Measurements from ENCODE around the gene PRSS2.

PRSS2 gene

DNA sequence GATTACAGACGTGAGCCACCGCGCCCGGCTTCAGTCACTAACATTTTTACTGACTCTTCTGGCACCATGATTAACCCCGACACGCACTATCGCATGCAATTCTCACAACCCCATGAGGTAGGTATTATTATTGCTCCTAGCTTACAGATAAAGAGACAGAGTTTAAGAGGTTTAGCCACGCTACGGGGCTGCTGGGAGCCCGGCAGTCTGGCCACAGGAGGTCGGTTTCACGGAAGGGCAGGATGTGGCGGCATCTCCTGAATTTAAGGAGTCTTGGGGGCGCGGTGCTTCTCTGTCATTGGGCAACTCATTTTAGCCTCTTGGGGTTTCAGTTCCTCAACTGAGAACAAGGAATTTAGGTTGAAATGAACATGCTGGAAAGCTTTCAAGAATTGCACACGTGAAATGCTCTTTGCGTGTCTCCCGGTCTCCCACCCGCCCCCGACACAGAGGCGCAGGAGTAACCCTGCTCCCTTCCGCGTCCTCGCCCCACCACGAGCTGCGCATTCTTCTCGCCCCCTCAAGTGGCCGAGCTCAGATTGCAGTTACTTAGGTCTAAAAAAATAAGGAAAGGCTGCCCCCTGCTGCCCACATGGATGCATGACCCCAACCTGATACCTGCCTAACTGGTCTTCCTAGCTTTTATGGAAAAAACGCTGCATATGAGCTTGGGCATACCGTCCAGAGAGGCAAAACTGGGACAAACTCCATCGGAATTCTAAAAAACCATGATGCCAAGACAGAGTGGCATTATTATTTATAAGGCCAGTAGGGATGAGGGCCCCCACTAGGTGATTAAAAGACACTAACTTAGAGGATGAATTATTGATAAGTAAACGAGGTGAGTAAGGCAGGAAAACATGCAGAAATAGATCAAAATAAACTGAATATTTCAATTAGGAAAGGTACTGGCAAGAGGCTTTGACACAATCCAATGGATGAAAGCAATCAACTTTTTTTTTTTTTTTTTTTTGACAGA, 12.4 kb downstream of the PRSS2 start:
- in situ Hi-C loops (cut with MboI; ENCODE audit: low pct_unique_long_range_greater_than_20kb, low sequenced_read_pairs) = no loop called here
- DNase-seq = peak; percentile 96

DNA sequence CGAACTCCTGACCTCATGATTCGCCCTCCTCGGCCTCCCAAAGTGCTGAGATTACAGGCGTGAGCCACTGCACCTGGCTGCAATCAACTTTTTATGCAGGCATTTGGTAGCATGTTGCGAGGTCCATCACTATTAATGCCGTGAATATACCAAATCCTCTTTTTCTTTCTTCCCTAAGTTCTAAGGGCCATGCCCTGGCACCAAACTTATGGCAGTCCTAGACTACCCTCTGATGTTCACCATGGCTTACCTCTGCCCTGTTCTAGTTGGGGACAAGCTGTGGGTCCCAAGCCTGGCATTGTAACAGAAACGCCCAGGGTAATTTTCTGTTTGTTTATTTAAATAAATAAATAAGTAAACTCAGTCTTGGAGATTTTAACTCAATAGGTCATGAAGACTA, 13.3 kb downstream of the PRSS2 start:
- in situ Hi-C loops (cut with MboI; ENCODE audit: low pct_unique_long_range_greater_than_20kb, low sequenced_read_pairs) = no loop called here
- no peak for DNase-seq

DNA sequence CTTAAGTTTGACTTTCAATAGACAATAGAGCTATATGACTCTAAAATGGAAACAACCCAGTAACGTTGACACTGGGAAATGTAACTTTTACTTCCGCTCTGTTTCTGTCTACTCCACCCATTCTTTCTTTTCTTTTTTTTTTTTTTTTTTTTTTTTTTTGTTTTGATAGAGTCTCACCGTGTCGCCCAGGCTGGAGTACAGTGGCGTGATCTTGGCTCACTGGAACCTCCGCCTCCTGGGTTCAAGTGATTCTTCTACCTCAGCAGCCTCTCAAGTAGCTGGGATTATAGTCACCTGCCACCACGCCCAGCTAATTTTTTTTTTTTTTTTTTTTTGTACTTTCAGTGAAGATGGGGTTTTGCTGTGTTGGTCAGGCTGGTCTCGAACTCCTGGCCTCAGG, 13.9 kb downstream of the PRSS2 start:
- DNase-seq = no peak
- in situ Hi-C loops (cut with MboI; ENCODE audit: low pct_unique_long_range_greater_than_20kb, low sequenced_read_pairs) = no loop called here

DNA sequence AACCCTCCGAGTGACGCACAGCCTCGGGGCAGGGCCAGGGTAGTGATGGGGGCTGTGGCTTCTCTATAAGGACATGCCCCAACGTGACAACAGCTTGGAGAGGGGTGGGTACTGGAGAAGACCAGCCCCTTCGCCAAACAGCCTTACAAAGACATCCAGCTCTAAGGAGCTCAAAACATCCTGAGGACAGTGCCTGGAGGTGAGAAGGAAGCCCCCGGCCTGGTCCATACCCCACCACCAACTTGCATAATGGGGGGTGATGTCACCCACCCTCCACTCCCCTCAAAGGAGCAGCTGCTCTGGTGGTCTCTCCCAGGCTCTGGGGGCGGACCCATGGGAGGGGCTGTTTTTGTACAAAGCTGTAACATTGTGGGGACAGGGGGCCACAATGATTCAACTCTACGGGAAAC, 15.1 kb downstream of the PRSS2 start:
- DNase-seq = no peak
- in situ Hi-C loops (cut with MboI; ENCODE audit: low pct_unique_long_range_greater_than_20kb, low sequenced_read_pairs) = no loop called here

DNA sequence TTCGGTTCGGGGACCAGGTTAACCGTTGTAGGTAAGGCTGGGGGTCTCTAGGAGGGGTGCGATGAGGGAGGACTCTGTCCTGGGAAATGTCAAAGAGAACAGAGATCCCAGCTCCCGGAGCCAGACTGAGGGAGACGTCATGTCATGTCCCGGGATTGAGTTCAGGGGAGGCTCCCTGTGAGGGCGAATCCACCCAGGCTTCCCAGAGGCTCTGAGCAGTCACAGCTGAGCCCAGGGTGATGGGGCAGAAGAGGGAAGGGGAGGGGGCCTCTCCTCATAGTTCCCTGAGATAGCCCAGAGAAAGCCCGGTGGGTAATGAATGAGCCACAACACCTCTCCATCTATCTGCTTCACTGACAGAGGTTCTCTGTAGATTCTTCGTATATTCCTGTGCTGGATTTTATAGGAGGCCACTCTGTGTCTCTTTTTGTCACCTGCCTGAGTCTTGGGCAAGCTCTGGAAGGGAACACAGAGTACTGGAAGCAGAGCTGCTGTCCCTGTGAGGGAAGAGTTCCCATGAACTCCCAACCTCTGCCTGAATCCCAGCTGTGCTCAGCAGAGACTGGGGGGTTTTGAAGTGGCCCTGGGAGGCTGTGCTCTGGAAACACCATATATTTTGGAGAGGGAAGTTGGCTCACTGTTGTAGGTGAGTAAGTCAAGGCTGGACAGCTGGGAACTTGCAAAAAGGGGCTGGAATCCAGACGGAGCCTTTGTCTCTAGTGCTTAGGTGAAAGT, 16.4 kb downstream of the PRSS2 start:
- DNase-seq = no peak
- in situ Hi-C loops (cut with MboI; ENCODE audit: low pct_unique_long_range_greater_than_20kb, low sequenced_read_pairs) = no loop called here

DNA sequence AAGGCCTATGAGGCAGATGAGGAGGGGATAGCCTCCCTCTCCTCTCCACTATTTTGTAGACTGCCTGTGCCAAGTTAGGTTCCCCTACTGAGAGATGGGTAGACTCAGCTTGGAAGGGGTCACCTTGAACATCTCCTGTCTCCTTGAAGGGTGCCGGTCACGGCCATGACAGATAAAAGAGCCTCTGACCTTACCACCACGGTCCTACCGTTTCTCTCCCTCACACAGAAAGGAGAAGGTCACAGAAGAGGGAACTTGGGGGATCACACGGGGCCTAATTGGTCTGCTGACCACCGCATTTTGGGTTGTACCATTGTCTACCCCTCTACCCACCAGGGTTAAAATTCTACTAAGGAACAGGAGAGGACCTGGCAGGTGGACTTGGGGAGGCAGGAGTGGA, 17.0 kb downstream of the PRSS2 start:
- in situ Hi-C loops (cut with MboI; ENCODE audit: low pct_unique_long_range_greater_than_20kb, low sequenced_read_pairs) = no loop called here
- DNase-seq = no peak

DNA sequence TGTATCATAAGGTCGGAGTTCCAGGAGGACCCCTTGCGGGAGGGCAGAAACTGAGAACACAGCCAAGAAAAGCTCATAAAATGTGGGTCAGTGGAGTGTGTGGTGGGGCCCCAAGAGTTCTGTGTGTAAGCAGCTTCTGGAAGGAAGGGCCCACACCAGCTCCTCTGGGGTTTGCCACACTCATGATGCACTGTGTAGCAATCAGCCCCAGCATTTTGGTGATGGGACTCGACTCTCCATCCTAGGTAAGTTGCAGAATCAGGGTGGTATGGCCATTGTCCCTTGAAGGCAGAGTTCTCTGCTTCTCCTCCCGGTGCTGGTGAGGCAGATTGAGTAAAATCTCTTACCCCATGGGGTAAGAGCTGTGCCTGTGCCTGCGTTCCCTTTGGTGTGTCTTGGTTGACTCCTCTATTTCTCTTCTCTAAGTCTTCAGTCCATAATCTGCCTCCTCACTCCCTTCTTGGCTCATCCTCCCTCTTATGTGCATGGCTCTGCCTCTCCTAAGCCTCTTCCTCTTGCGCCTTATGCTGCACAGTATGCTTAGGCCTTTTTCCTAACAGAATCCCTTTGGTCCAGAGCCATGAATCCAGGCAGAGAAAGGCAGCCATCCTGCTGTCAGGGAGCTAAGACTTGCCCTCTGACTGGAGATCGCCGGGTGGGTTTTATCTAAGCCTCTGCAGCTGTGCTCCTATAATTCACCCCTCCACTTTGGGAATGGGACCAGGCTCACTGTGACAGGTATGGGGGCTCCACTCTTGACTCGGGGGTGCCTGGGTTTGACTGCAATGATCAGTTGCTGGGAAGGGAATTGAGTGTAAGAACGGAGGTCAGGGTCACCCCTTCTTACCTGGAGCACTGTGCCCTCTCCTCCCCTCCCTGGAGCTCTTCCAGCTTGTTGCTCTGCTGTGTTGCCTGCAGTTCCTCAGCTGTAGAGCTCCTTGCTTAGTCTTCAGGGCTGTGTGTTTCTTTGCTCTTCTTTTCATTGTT, 17.8 kb downstream of the PRSS2 start:
- in situ Hi-C loops (cut with MboI; ENCODE audit: low pct_unique_long_range_greater_than_20kb, low sequenced_read_pairs) = no loop called here

DNA sequence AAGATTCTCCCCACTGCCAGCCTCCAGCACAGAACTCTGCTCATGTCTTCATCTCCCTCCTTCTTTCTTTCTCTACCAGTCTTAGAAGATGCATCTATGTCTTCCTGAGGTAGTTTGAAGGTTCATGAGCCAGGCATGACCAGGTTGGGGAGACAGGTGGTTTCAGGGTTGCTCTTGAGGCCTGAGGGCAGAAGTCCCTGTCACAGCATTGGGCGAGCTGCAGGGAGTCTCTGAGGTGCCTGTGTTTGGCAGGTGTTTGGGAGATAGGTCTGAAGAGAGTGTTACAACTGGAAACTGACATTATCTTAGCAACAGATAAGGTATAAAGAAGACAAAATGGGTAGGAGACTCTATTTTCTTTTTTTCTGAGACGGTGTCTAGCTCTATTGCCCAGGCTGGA, 18.7 kb downstream of the PRSS2 start:
- DNase-seq = no peak
- in situ Hi-C loops (cut with MboI; ENCODE audit: low pct_unique_long_range_greater_than_20kb, low sequenced_read_pairs) = no loop called here

More for the DNA sequence above, 17.8 kb downstream of the PRSS2 start:
- no peak for DNase-seq

DNA sequence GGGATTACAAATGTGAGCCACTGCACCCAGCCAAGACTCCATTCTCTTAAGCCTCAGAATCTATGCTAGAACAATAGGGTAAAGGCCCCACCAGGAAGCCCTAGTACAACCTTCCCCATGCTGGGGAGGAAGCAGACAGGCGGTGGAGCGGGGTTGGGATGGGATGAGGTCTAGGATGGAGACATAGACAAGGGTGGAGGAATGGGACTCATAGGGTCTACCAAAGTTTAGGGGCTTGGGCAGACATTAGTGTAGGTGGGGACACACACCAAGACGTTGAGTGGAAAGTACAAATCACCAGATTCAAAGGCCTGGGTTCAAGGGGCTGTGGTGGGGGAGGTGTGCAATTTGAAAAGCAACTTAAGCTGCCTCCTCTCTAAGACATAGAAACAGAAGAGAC, 19.3 kb downstream of the PRSS2 start:
- DNase-seq = no peak
- in situ Hi-C loops (cut with MboI; ENCODE audit: low pct_unique_long_range_greater_than_20kb, low sequenced_read_pairs) = no loop called here

DNA sequence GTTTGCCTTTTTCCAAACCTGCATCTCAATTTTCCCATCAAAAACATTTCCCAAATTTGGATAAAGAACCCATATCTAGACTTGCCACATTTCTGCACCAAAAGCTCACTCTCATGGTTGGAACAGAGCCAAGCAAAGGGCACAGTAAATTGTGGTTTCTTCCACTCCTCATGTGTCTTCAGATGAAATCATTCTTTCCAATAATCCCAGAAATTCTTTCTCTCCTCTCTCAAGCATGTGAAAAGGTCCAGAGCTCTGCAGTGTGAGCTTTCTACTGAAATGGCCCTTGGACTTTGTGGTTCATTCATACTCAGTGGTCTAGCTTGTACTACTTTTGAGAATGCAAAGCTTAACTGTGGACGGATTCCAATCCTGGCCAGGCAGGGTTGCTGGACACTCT, 19.8 kb downstream of the PRSS2 start:
- DNase-seq = no peak
- in situ Hi-C loops (cut with MboI; ENCODE audit: low pct_unique_long_range_greater_than_20kb, low sequenced_read_pairs) = no loop called here

DNA sequence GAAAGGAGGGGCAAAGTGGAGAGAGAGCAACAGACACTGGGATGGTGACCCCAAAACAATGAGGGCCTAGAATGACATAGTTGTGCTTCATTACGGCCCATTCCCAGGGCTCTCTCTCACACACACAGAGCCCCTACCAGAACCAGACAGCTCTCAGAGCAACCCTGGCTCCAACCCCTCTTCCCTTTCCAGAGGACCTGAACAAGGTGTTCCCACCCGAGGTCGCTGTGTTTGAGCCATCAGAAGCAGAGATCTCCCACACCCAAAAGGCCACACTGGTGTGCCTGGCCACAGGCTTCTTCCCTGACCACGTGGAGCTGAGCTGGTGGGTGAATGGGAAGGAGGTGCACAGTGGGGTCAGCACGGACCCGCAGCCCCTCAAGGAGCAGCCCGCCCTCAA, 20.7 kb downstream of the PRSS2 start:
- in situ Hi-C loops (cut with MboI; ENCODE audit: low pct_unique_long_range_greater_than_20kb, low sequenced_read_pairs) = no loop called here
- no peak for DNase-seq

DNA sequence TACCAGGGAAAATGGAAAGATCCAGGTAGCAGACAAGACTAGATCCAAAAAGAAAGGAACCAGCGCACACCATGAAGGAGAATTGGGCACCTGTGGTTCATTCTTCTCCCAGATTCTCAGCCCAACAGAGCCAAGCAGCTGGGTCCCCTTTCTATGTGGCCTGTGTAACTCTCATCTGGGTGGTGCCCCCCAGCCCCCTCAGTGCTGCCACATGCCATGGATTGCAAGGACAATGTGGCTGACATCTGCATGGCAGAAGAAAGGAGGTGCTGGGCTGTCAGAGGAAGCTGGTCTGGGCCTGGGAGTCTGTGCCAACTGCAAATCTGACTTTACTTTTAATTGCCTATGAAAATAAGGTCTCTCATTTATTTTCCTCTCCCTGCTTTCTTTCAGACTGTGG, 21.4 kb downstream of the PRSS2 start:
- DNase-seq = no peak
- in situ Hi-C loops (cut with MboI; ENCODE audit: low pct_unique_long_range_greater_than_20kb, low sequenced_read_pairs) = no loop called here

DNA sequence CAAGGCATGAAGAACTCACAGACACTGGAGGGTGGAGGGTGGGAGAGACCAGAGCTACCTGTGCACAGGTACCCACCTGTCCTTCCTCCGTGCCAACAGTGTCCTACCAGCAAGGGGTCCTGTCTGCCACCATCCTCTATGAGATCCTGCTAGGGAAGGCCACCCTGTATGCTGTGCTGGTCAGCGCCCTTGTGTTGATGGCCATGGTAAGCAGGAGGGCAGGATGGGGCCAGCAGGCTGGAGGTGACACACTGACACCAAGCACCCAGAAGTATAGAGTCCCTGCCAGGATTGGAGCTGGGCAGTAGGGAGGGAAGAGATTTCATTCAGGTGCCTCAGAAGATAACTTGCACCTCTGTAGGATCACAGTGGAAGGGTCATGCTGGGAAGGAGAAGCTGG, 21.8 kb downstream of the PRSS2 start:
- in situ Hi-C loops (cut with MboI; ENCODE audit: low pct_unique_long_range_greater_than_20kb, low sequenced_read_pairs) = no loop called here

DNA sequence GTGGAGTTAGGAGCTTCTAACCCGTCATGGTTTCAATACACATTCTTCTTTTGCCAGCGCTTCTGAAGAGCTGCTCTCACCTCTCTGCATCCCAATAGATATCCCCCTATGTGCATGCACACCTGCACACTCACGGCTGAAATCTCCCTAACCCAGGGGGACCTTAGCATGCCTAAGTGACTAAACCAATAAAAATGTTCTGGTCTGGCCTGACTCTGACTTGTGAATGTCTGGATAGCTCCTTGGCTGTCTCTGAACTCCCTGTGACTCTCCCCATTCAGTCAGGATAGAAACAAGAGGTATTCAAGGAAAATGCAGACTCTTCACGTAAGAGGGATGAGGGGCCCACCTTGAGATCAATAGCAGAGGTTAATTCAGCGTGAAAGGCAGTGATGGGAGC, 22.4 kb downstream of the PRSS2 start:
- in situ Hi-C loops (cut with MboI; ENCODE audit: low pct_unique_long_range_greater_than_20kb, low sequenced_read_pairs) = no loop called here

More for the DNA sequence above, 21.8 kb downstream of the PRSS2 start:
- no peak for DNase-seq

DNA sequence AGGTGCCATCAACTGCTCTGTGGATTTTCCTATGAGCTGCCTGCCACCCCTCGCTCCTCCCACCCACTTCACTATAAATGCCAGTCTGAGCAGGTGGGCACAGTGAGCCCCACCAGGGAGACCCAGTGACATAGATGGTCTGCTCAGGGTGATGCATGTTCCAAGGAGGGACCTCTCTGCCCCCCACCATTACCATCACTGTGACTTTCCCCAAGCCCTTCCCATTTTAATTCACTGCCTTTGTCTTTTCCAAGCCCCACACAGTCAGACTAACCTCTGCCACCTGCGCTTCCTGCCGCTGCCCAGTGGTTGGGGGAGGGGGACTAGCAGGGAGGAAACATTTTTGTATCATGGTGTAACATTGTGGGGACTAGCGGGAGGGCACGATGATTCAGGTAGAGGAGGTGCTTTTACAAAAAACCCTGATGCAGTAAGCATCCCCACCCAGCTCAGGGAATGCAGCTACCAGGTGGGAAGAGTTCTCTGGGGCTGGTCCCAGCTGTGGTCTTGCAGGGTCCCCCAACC, 24.6 kb downstream of the PRSS2 start:
- in situ Hi-C loops (cut with MboI; ENCODE audit: low pct_unique_long_range_greater_than_20kb, low sequenced_read_pairs) = no loop called here
- no peak for DNase-seq

More for the DNA sequence above, 22.4 kb downstream of the PRSS2 start:
- no peak for DNase-seq

DNA sequence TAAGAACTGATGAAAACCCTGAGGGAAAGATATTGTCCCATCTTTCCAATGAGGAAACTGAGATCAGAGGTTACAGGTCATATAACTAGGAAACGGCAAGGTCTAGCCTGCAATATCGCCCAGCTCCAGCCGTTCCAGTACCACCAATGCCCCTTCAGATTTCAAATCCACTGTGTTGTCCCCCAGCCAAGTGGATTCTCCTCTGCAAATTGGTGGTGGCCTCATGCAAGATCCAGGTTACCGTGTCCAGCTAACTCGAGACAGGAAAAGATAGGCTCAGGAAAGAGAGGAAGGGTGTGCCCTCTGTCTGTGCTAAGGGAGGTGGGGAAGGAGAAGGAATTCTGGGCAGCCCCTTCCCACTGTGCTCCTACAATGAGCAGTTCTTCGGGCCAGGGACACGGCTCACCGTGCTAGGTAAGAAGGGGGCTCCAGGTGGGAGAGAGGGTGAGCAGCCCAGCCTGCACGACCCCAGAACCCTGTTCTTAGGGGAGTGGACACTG, 25.3 kb downstream of the PRSS2 start:
- DNase-seq = no peak
- in situ Hi-C loops (cut with MboI; ENCODE audit: low pct_unique_long_range_greater_than_20kb, low sequenced_read_pairs) = no loop called here

DNA sequence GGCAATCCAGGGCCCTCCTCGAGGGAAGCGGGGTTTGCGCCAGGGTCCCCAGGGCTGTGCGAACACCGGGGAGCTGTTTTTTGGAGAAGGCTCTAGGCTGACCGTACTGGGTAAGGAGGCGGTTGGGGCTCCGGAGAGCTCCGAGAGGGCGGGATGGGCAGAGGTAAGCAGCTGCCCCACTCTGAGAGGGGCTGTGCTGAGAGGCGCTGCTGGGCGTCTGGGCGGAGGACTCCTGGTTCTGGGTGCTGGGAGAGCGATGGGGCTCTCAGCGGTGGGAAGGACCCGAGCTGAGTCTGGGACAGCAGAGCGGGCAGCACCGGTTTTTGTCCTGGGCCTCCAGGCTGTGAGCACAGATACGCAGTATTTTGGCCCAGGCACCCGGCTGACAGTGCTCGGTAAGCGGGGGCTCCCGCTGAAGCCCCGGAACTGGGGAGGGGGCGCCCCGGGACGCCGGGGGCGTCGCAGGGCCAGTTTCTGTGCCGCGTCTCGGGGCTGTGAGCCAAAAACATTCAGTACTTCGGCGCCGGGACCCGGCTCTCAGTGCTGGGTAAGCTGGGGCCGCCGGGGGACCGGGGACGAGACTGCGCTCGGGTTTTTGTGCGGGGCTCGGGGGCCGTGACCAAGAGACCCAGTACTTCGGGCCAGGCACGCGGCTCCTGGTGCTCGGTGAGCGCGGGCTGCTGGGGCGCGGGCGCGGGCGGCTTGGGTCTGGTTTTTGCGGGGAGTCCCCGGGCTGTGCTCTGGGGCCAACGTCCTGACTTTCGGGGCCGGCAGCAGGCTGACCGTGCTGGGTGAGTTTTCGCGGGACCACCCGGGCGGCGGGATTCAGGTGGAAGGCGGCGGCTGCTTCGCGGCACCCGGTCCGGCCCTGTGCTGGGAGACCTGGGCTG, 26.0 kb downstream of the PRSS2 start:
- in situ Hi-C loops (cut with MboI; ENCODE audit: low pct_unique_long_range_greater_than_20kb, low sequenced_read_pairs) = no loop called here
- DNase-seq = no peak
